Activated CD8-positive, alpha-beta memory T cell treated with anti-CD3 and anti-CD28 coated beads, Interleukin-2, amount 50 U/mL, for 48 hours (primary cell): ENCODE results near the gene PDAP1.
"Not testable (repeated sequence)": the region's sequence is repeated elsewhere in the genome, so short reads cannot be mapped to it uniquely, and the experiment has no call there.

Experiments used
- DNase-seq: peaks from one replicate; pipeline ENCODE4 v3.0.0-alpha.2; 2020

The PDAP1 gene

GRCh38 chr7:99422625-99423024 is 14.2 kb upstream of the PDAP1 start:
- no peak for DNase-seq

DNA sequence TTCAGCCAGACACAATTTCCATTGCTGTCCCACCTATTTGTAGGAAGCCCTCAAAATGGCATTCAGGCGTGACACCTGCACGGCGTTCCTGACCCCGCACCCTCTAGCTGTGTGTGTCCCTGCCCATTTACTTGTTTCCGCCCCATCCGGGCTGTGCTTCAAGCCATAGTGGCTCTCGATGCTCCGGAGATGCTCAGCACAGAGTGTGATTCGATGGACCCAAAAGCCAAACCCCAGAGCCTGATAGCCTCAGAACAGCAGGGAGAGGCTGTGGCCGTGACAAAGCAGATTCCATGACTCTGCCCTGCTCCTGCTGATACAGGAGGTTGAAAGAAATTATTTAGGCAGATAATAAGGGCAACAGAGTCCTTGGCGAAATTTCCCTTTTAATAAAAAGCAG is 13.8 kb upstream of the PDAP1 start:
- DNase-seq = no peak

GRCh38 chr7:99420986-99421385 is 12.6 kb upstream of the PDAP1 start:
- no peak for DNase-seq

DNA sequence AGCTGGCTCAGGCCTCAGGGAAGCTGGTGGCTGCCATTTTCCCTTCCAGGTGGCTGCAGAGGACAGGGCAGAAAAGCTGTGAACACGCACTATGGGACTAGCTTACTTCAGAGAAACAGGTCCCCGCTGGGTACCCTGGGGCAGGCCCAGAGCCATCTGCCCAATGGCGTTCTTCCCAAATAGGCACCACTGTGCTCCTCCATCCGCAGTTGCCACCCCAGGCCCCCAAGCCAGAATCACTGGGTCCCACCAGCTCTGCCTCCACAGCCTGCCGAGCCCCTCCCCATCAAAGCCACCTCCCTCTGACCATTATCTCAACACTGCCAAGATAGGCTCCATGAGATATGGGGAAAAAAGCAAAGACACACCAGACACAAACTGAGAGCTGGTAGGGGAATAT is 11.8 kb upstream of the PDAP1 start:
- DNase-seq = no peak

GRCh38 chr7:99419323-99420021 is 11.1 kb upstream of the PDAP1 start:
- no peak for DNase-seq

DNA sequence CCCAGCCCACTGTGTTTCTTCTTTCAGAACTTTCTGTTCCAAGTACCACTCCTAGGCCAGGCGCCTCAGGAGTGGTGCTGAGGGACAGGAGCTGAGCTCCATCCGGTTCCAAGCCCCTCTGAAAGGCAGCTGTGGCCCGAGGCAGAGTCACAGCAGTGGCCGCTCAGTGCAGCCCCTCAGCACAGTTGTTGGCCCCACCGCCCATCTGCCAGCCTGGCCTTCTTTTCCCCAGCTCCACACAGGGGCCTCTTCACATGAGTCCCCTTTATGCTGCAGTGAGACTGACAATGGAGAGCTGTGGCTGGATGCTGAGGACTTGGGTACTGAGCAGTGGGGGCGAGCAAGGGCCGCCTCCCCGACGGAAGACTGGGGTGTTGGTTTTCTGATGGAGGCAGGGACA is 9.9 kb upstream of the PDAP1 start:
- DNase-seq = no peak

DNA sequence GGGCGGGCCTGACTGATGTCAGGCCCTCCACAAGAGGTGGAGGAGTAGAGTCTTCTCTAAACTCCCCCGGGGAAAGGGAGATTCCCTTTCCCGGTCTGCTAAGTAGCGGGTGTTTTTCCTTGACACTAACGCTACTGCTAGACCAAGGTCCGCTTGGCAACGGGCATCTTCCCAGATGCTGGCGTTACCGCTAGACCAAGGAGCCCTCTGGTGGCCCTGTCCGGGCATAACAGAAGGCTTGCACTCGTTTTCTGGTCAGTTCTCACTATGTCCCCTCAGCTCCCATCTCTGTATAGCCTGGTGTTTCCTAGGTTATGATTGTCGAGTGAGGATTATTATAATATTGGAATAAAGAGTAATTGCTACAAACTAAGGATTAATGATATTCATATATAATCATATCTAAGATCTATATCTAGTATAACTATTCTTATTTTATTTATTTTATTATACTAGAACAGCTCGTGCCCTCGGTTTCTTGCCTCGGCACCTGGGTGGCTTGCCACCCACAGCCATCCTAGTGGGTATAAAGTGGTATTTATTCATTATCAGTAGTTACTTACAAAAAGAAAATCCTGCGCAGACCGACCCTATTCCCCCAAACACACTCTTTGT is 7.2 kb upstream of the PDAP1 start:
- not testable (repeated sequence) for DNase-seq

- no peak for DNase-seq
Observed at GRCh38 chr7:99410635-99411034, 2.2 kb upstream of the PDAP1 start.

DNA sequence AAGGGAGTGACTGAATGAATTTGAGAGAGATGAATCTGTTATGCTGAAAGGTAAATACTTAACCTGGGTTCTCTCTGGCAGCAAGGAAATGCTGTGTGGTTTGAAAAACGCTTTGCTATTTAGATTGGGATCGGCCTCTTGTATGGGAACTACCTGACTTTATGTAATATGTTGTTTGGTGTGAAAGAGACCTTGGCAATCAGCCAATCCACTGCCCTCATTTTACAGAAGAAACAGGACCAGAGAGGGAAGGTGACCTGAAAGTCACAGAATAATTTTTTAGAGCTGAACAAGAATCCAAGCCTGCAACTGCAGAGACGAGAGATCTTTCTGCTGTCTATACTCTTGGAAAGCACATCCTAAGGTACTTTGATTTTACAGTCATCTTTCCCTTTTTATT is 1.4 kb upstream of the PDAP1 start:
- no peak for DNase-seq

GRCh38 chr7:99409192-99409572 is 785 bp upstream of the PDAP1 start:
- no peak for DNase-seq

GRCh38 chr7:99407872-99408378 is 472 bp downstream of the PDAP1 start:
- peak; percentile 74 for DNase-seq

DNA sequence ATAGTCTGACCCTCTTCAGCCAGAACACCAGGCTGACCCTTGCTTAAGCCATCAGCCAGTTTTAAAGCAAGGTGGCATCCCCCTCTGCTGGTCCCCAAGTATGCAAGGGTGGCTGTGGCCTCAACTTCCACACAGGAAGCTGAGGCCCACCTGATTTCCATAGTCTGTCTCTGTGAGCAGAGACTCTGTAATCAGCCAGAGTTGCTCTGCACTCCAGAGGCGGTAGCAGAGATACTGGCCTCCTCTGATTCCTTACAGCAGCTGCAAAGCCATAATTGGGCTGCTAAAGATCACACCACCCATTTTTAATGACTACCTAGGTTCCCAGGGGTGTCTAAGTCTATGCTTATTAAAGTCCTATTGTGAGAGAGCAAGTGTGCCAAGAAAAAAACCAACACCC is 1.8 kb downstream of the PDAP1 start:
- no peak for DNase-seq

DNA sequence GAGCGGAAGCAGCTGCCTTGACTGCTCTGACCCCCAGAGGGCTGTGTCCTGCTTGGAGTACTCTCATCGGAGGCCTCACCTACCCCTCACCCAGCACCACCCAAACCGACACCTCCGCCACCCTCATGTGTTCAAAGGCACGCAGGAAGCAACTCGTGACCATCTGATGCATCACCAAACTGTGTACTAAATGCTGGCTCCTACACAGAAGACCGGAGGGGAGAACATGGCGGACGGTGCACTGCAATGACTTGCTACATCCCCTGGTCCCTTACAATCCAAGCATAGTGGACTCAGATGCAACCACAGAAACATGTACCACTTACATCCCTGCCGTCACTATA is 3.4 kb downstream of the PDAP1 start:
- DNase-seq = no peak

DNA sequence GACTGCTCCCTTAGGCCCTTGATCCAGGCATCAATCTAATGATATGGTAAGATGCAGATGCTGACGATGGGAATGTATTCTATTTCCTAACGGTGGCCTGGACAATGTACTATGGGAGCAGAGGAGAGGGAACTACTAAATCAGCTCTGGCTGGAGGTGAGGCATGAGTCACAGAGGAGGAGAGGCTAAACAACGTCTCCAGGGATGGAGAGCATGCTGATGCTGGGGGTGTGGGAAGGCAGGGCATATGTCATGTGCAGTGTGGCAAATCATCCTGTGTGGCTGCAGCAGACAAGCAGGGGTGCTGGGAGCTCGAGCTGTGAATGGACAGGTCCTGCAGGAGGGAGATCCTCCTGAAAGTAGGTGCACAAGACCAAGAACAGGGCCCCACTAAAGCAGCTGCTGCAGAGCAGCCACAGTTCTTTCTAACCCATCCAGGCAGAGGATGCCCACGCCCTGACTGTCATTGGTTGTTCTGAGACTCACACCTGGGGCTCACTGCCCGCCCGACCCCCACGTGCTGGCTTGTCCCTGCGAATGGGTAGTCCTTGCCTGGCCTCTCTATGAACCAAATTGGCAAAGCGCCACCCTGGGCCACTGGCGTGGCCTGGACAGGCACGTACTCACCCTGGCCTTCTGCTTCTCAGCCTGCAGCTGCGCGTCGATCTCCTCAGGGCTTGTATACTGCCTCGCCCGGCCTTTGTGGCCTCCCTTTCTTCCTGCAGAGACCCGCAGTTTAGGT is 4.0 kb downstream of the PDAP1 start:
- no peak for DNase-seq

GRCh38 chr7:99403764-99404163 is 4.6 kb downstream of the PDAP1 start:
- no peak for DNase-seq

DNA sequence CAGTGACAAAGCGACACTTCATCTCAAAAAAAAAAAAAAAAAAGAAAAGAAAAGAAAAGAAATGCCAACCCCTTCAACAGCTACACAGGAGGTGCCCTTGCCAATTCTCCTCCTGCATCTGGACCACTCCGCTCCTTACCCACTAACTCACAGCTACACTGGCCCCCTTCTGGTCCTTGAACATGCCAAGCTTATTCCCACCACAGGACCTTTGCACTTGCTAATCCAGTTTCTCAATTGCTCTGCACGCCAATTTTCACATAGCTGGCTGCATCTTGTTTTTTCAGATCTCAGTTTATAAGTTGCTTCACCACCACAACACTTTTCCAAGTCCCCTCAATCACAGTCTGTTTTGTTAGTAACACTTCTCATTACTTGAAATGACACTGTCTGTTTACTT is 5.5 kb downstream of the PDAP1 start:
- no peak for DNase-seq

DNA sequence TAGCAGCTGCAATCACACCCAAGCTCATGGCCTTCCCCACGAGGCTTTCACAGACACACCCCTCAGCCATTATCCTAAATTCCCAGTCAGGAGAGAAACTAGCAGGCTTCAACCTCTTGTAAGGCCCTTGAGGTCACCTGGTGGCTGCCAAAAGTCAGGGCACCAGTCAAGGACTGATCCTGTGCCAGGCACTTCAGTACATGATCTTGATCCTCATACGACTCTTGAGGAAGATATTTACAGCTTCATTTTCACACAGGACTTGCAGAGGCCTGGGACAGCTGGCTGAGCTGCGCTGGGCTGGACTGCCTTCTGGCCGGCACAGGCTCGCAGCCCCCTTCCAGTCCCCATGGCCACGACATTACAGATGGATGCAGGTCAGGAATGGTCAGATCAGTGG is 8.8 kb downstream of the PDAP1 start:
- no peak for DNase-seq

DNA sequence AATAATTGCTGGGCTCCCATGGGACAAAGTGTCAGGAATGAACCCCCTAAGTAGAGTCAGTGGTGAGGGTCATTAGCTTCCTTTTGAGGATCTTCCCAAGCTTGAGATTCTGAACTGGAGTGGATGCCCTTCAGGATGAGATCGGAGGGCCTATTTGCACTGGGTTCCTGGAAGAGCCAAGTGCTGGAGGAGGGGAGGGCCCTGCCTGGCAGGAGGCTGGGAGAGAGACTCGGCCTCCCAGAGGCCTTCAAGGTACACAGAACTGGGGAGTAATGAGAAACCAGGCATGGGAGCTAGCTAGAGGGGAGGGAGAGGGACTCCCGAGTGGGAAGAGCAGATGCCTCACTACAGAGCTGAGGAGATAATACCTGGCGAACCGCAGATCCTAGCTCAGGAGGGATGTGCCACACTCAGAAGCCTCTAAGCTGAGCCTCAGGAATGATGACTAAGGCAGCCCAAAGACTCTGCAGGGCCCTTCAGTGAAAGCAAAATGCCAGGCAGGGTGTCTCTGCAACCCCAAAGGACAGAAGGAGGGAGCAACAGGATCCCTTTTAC is 9.4 kb downstream of the PDAP1 start:
- DNase-seq = no peak

DNA sequence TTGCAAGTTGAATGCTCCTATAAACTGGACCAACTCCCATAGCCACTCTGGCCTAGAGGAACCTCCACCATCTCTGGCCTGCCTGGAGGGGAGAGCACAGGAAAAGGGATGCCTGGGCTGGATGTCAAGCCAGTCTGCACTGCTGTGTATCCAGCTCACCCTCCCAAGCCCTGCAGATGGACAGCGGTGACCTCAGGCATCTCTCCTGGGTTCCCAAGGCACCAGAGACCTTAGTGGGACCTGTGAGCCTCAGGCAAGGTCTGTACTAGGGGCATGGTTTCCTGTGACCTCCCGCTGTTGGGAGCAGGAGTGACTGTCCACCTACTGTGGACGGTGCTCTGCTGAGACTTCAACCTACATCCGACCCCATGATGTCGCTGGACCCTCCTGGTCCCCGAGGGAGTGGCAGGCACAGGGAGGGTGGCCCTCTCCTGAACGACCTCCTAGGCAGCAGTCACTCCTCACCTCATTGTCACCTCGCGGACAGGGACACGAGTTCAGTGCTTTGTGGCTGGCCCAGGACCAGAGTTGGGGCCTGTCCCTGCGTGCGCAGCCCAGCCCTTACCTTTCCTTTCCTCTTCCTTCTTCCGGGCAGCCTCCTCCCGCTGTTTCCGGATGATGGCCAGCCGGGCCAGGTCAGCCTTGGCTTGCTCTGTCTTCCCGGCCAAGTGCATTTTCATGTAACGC is 11.0 kb downstream of the PDAP1 start:
- DNase-seq = no peak

- DNase-seq = no peak
Observed at GRCh38 chr7:99396418-99397296, 11.7 kb downstream of the PDAP1 start.

DNA sequence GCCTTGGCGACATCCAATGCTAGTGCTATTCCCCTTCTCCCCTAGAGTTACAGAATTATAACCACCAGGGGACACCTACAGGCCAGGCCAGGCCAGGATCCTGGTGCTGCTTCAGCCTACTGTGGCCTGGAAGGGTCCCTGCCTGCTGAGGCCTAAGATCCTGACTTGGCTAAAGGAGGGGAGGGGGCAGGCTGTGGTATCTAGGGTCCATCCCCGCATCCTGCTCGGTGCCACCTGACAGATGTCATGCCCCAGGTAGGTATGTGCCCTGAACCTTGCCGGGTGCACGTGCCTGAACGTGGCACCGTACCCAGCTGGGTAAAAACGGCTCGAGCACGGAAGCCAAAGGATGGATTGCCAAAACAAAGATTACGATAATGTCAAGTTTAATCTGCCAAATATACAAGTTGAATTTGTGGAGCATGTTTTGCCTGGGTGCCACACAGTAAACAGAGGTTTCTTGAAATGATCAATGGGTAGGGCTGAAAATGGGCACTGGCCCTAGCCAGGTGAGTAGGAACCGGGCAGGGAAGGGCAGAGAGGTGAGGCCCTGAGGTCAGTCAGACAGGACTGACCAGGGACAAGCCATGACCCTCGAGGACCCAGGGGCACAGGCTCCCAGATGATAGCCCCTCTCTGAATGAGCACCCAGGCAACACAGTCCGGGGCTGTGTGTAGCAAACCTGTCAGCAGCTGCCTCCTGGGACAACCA is 12.6 kb downstream of the PDAP1 start:
- no peak for DNase-seq

DNA sequence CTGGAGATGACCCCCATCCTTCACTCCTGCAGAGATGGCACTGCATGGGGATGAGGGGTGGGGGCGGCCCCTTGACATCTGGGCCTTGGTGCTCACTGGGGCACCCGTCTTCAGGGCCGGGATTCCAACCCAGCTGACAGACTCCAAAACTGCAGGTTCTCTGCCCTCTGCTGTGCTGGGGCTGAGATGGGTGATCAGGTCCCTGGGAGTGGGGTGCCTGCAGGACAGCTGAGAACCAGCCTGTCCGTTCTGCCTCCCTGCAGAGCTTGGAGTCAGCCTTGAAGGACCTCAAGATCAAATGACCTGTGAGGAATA is 14.3 kb downstream of the PDAP1 start:
- DNase-seq = no peak
